CD4-positive, alpha-beta T cell treated with Interleukin-10 for 1 hour (primary cell): ENCODE measurements around the gene RSRC2.
A peak's percentile ranks its signal among the peaks of the same experiment; 100 is the strongest.
"Not testable (repeated sequence)": the region's sequence is repeated elsewhere in the genome, so short reads cannot be mapped to it uniquely, and the experiment has no call there.

Experiments used
- DNase-seq: peaks from one replicate; pipeline ENCODE4 v3.0.0-alpha.2; 2020

RSRC2 gene, protein sequence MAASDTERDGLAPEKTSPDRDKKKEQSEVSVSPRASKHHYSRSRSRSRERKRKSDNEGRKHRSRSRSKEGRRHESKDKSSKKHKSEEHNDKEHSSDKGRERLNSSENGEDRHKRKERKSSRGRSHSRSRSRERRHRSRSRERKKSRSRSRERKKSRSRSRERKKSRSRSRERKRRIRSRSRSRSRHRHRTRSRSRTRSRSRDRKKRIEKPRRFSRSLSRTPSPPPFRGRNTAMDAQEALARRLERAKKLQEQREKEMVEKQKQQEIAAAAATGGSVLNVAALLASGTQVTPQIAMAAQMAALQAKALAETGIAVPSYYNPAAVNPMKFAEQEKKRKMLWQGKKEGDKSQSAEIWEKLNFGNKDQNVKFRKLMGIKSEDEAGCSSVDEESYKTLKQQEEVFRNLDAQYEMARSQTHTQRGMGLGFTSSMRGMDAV

DNA sequence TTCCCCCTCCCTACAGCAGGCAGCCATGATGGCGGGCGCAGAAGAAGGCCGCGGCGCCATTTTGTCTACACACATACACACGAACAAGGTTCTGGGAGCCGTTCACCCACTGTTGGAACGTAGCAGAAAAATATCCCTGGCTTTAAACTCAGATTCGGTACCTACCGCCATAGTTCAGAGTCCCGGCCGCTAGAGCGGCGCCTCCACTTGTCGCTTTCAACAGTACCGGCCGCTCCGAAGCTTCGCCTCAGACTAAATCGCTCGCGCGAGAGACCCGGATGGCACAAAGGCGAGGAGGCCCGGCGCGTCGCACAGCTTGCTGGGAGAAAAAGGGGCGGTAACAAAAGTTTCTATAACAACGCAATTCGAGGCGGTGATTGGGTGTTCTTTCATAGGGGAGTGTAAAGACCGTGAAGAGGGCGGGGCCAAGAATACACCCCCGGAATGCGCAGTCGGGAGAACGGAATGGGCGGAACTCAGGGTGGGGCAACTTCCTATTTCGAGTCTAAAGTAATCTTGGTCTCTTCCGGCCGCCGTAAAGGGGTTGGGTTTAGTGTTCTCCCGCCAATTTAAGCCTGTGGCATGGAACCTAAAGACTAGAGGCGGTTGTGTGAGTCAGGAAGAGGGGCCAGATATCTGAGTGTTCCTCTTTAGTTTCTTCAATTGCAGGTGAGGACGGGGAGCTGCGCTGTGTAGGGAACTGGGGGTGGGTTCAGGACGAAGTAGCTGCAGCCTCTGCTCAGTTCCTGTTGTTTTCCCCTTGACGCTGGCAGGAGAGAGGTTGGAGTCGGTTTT, at the start of gene RSRC2, which contains the start of gene KNTC1:
Gene RSRC2 (minus strand): TSS at position 254 of the 795 bp plus-strand sequence. CDS start 83 bp downstream, at position 171.
Gene KNTC1 (plus strand): TSS at position 567 of the 795 bp plus-strand sequence. CDS start 2,815 bp downstream, outside the sequence.
- peak; percentile 100 for DNase-seq

DNA sequence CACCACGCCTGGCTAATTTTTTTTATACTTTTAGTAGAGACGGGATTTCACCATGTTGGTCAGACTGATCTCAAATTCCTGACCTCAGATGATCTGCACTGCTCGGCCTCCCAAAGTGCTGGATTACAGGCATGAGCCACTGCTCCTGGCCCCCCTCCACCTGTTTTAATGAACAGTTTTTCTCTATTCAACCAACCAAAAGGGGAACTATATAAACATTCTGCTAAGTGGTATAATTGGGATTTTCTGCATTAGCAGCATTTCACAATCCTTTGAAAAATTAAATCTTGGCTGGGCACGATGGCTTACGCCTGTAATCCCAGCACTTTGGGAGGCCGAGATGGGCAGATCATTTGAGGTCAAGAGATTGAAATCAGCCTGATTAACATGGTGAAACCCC, 45.1 kb upstream of the RSRC2 start:
- no peak for DNase-seq

DNA sequence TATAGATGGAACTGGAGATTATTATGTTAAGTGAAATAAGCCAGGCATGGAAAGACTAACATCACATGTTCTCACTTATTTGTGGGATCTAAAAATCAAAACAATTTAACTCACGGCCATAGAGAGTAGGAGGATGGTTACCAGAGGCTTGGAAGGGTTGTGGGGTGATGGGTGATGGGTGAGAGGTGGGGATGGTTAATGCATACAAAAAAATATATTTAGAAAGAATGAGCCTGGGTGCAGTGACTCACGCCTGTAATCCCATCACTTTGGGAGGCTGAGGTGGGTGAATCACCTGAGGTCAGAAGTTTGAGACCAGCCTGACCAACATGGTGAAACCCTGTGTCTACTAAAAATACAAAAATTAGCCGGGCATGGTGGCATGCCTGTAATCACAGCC, 43.3 kb upstream of the RSRC2 start:
- not testable (repeated sequence) for DNase-seq

DNA sequence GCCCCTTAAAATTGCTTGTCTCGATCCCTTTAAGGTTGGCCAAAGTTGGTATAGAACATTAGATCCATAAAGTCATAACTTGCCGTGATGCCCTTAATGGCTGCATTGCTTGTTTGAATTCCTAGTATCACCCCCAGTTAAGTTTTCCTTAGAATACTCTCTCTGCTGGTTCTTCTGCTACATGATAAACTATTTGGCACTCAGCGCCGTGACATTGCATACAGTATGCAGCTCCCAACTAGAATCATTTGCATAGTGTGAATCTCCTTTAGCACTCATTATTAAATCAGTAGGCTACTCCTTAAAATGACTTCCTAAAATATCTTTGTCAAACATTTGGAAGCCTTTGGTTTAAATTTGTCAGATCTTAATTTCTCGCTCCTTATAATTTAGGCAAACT, 42.6 kb upstream of the RSRC2 start:
- DNase-seq = no peak

DNA sequence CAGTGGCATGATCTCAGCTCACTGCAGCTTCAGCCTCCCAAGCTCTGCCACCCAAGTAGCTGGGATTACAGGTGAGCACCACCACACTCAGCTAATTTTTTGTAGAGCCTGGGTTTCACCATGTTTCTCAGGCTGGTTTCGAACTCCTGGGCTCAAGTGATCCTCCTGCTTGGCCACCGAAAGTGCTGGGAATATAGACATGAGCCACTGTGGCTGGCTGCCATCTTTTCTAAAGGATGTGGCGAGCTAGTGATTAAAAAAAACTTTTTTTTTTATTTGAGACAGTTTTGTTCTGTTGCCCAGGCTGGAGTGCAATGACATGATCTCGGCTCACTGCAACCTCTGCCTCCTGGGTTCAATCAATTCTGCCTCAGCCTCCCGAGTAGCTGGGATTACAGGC, 40.1 kb upstream of the RSRC2 start:
- DNase-seq = not testable (repeated sequence)

DNA sequence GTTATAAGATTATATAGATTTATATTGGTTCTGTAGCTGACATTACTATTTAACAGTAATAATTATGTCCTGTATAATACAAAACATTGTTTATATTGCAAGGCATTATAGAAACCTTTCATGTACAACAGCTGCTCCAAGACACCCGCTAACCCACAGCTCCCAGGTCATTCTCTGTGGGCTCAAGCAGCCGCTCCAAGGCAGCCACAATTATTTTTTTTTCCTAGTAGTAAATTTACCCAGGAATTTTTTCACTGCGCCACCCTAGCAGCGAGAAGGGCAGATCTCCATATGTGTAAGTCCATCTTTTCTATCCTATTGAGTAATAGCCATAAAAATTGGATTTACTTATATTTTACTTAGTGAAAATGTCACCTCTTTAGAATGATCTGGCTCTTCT, 36.6 kb upstream of the RSRC2 start:
- DNase-seq = no peak

DNA sequence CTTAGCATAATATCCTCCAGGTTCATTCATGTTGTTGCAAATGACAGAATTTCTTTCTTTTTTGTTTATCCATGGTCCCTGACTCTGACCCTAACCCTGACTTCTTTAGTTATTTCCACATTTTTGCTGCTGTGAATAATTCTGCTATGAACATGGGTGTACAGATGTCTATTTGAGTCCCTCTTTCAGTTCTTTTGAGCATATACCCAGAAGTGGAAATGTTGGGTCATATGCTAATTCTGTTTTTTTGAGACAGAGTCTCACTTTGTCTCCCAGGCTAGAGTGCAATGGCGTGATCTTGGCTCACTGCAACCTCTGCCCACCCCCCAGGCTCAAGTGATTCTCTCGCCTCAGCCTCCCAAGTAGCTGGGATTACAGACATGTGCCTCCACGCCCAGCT, 33.4 kb upstream of the RSRC2 start:
- DNase-seq = no peak

DNA sequence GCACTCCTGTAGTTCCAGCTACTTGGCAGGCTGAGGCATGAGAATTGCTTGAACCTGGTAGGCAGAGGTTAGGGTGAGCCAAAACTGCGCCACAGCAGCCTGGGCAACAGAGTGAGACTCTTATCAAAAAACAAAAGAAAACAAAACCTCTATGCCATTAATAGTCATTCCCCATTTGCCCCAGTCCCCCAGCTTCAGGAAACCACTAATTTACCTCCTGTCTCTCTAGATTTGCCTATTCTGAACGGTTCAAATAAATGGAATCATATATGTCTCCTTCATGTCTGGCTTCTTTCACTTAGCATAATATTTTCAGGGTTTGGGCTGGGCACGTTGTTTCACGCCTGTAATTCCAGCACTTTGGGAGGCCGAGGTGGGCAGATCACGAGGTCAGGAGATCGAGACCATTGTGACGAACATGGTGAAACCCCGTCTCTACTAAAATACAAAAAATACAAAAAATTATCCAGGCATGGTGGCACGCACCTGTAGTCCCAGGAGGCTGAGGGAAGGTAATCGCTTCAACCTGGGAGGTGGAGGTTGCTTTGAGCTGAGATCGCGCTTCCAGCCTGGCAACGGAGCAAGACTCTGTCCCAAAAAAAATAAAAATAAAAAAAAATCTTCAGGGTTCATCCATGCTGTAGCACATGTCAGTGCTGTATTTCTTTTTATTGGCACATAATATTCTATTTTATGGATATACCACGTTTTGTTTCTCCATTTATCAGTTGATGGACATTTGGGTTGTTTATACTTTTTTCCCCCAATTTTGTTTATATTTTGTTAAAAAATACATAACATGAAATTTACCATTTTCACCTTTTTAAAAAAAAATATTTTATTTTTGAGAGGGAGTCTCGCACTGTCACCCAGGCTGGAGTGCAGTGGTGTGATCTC, 32.3 kb upstream of the RSRC2 start:
- no peak for DNase-seq

DNA sequence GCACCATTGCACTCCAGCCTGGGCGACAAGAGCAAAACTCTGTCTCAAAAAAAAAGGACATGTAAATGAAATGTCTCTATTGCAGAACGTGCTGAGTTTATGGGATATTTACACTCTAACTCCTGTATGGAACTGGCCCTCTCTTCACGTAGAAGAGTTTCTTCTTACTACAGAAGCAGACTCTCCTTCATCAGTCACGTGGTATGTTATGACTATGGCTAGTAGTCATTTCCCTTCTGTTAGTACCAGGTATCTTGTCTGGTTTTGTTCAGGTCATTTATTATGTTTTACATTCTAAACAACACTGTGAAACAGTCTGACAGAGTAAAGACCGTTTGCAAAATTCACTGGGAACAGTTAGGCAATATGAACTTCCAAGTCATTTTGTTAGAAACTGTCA, 20.6 kb upstream of the RSRC2 start:
- no peak for DNase-seq

DNA sequence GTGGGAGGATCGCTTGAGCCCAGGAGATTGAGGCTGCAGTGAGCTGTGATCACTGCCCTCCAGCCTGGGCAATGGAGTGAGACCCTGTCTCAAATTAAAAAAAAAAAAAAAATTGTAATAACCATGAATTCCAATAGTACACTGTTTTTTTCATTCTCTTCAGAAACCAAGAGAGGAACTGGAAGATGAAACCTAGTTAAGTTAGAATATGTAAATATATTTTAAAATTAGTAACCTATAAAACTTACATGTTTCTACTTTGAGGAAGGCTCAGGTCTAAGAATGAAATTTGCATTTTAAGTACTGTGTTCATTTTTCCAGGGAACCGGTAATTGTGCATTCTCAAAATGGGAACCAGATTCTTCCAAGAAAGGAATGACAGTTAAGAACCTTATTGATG, 19.1 kb upstream of the RSRC2 start:
- no peak for DNase-seq

DNA sequence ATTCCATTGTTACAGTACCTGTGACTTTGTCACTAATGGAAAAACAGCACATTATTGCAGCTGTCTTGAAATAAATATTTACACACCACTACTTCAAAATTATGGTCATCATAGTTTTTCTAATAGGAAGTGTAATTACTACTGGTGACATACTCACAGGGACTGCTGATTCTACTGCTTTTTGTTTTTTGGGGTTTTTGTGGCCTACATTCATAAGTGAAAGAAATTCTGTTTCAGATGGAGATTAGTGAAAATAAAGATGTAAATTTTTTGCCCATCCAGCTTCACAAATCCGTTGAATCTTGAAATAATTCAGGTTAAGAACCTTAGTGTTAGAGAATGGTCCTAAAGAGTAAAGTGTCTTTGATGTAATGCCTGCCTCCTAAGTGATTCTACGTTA, 17.8 kb upstream of the RSRC2 start:
- no peak for DNase-seq

DNA sequence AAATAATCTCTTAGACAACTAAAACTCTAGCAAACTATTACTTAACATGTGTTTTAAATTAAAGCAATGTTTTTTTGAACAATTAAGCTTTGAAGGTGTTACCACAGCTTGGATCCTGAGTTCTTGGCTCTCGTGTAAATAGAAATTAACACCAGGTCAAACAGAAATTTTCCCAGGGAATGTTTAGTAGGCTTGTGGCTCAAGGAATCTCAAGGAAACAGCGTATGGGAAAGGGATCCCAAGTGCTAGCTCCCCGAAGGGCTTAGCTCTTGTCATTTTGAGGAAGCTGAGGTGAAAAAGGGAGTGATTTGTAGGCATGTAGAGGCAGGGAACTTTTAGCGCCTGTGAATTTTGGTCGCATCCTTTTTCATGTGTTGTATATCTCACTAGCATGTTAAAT, 11.8 kb upstream of the RSRC2 start:
- DNase-seq = no peak

DNA sequence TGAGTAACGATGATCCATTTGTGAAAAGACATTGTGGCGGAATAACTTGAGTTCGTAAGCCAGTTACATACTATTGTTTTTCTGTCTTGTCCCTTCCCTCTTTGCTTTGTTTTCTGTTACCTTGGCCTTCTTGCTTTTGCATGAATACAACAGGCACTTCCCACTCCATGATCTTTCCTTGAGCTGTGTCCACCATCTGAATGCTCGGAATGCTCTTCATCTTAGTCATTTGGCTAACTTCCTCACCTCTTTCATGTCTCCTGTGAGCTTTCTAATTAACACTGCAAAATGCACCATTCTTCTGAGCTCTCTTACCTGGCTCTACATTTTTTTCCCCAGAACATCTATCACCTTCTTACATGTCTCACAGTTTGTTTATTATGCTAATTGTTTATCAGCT, 10.3 kb upstream of the RSRC2 start:
- DNase-seq = no peak

DNA sequence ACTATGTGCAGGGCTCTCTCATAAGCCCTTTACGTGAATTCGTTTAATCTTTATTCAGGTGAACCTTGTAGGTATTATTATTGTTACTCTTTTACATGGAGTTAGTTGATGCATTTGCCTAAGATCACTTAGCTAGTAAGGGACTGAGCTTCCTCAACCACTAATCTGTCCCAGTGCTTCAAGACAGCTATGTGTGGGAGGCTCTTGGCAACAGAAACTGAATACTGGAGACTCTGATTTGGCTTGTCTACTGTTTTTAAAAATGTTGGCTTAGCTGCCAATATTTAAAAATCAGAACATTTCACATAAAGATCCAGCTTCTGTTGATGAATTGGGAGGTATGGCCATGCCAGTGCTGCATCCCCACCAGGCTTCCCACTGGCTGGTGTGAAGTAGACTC, 7.1 kb upstream of the RSRC2 start:
- DNase-seq = no peak

DNA sequence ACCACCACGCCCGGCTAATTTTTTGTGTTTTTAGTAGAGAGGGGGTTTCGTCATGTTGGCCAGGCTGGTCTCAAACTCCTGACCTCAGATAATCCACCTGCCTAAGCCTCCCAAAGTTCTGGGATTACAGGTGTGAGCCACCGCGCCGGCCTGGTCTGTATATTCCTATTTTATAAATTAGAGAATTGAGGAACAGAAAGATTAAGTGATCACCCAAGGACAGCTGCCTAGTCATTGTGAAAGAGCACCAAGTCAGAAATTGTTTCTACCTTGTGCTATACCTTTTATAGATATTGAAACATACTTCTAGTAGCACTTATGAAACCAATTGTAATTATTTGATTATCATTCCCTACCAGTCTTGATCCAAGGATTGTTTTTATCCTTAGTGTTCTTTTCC, 2.3 kb upstream of the RSRC2 start:
- no peak for DNase-seq

DNA sequence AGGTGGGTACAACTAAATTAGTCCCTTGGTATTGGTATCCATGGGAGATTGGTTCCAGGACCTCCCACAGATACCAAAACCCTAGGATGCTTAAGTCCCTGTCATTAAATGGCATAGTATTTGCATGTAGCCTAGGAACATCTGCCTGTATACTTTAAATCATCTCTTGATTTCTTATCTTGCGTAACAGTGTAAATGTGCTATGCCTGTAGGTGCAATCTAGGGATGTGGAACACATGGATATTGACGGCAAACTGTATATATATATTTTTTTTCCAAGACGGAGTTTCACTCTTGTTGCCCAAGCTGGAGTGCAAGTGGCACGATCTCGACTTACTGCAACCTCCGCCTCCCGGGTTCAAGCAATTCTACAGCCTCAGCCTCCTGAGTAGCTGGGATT, 1.8 kb upstream of the RSRC2 start:
- no peak for DNase-seq

DNA sequence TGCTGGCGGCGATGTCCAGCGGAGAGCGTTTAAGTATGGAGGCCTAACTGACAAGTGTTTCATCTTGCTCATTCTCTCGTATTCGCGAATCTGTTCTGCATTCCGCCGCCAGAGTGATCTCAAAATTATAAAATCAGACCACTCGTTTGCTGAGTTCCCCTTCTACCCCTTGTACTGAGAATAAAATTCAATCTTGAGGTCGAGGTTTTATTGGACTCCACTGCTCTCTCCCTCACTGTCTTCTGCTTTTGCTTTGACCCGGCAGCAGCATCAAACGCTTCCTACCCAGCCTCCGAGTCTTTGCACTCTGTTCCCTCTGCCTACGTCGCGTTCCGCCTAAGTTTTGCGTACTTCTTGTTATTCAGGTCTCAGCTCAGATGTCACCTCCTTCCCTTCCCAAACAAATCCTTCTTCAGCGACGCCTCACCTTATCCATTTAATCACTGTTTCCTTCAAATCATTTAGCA, 775 bp upstream of the RSRC2 start:
- peak; percentile 31 for DNase-seq

DNA sequence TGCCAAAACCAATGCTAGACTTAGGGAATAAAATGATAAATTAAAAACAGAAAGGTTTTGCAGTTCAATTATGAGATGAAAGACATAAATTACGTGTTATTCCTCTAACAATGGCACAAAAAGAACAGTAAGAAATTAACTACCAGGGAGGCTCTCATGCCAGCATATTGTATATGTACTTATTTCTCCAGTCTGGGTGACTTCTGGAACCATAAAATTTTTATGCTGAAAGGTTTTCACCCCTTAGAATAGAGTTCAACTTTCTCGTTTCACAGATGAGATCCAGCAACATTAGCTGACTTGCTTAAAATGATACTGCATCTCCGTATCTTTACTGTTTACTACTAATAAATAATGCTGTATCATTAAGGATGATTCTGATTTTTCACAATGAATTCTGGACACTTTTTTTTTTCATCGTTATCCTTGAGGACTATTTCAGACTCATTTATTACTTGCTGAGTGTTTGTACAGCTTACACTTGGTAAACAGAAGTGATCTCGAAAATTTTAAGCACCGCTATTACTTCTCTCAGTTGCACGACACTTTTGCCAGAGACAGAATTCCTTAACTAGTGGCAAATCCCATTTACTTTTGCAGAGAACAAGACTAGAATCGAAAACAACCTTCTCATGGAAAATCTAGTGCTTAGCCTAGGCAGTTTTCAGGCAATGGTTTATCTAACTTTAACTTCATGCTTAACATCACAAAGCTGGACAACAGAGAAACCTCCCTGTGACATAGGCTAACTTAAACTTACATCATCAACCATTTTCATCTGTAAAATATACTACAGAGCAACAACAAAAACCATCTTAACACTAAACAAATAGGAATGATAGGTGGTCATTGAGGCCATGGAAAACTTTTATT, 2.7 kb downstream of the RSRC2 start:
- no peak for DNase-seq

DNA sequence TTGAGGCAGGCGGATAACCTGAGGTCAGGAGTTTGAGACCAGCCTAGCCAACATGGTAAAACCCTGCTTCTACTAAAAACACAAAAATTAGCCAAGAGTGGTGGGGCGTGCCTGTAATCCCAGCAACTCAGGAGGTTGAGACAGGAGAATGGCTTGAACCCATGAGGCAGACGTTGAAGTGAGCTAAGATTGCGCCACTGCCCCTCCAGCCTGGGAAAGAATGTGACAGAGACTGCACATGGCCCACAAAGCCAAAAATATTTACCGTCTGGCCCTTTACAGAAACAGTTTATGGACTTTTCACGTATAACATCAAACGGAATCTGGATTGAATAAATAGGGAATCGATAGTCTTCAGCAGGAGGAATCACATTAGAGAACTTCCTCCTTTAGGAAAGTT, 3.5 kb downstream of the RSRC2 start:
- DNase-seq = no peak

DNA sequence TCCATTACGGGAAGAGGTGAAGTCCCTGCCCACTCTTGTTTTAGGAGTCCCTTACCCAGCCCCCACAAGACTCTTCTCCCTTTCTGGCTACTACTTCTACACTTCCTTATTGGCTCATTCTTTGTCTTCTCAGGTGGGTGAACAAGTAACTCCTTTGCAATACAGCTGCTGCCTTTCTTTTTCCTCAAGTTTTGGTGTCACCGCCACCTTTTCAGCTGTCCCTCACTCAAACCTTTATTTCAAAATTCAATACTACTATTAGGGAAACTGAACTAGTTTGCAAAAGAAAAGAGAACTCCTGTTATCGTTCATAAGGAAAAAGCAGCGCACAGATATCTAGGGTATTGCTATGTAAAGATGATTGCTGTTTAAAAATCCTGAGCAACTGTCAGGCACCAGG, 6.1 kb downstream of the RSRC2 start:
- no peak for DNase-seq

DNA sequence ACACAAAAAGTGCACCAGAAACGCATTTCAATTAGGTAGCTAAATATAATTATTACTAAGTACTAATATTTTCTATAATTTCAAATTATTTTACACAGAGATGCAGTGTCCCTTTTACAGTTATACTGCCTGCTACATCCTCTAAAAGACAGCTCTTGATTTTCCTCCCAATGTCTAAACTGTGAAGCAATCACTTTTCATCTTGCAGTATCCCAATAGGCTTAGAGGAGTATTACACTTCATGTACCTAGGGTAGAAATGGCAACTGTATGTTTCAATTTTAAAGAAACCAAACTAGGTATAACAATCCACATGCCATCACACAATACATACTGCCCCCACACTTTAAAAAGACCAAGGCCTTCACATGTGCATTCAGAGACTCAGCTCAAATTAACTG, 7.3 kb downstream of the RSRC2 start:
- DNase-seq = no peak

DNA sequence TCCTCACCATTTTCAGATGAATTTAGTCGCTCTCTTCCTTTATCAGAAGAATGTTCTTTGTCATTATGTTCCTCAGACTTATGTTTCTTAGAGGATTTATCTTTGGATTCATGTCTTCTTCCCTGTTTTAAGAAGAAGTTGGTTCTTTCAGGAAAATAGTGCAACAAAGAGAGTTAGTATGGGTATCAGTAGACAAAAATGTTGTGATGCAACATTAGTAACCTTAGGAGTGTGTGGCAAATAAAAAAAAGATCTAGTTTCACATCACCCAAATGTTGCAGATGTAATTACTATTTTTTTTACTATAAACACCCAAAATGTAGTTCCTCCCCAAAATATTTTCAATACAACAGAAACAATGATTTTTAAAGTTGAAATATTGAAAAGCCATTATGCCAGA, 7.8 kb downstream of the RSRC2 start:
- DNase-seq = no peak
